Stimulated activated CD4-positive, alpha-beta T cell treated with anti-CD3 and anti-CD28 coated beads, TNF-alpha, amount 100 ng/mL, for 48 hours (primary cell): Measurements from ENCODE around the gene PGA4.
"Not testable (repeated sequence)": the region's sequence is repeated elsewhere in the genome, so short reads cannot be mapped to it uniquely, and the experiment has no call there.

ENCODE experiments used
- DNase-seq, 3 donors: peaks; one replicate each; pipeline ENCODE4 v3.0.0-alpha.2; 2020; ENCODE audit warnings: low read depth in 3 of 3

The PGA4 gene

GRCh38 chr11:61204502-61205059, 17.6 kb upstream of the PGA4 start:
- DNase-seq, result not testable (repeated sequence)

DNA sequence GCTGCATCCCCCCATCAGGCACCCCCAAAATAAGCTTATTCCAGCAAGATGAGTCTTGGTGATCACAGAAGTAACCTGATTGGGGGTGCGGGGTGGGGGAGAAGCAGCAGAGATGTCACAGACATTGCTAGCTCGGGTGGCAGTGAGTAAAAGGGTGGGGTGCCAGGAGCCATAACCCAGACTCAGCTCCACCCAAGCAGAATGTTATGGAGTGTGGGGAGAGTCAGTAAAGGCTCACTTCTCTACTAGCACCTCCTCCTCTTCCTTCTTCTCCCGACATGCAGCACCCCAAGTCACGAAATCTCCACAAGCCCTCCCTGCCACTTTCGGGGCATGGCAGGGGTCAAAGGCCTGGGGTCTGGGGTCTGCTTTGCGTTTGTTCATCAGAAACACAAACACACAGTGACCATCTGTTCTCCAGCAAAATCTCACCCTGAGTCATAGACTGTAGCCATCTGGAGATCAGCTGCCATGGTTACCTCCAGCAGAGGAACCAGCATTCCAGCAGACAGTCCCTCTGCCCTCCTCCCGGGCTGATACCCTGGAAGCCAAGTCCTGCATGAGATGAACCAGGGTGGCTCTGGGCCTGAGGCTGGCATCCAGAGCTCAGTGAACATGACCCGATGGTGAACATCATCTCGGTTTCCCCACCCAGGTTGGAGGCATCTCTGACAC, 14.4 kb upstream of the PGA4 start:
- not testable (repeated sequence) for DNase-seq

- not testable (repeated sequence) for DNase-seq
These were observed 11.5 kb upstream of the PGA4 start for GRCh38 chr11:61210629-61211028.

DNA sequence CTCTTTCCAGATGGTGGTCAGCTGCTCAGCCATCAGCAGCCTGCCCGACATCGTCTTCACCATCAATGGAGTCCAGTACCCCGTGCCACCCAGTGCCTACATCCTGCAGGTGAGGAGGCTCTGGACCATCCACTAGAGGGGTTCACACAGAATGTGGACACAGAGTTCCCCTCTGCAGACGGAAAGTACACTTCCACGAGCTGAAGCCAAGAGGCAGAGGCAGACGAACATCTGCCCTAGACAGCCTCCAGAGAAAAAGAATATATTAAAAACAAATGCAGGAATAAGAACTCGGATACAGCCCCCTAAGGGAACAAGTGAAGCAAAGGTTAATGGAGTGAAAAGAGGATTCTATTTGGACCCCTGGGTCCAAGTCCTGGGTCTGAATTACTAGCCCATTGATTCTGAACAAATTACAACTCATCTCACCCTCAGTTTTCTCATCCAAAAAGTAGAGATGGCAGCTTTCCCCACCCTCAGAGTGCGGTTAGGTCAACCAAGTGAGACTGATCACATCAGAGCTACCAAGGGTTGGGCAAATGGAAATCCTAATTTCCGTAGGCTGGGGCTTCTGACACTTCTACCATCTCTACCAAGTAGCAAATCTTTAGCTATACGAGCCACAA, 10.7 kb upstream of the PGA4 start:
- not testable (repeated sequence) for DNase-seq

DNA sequence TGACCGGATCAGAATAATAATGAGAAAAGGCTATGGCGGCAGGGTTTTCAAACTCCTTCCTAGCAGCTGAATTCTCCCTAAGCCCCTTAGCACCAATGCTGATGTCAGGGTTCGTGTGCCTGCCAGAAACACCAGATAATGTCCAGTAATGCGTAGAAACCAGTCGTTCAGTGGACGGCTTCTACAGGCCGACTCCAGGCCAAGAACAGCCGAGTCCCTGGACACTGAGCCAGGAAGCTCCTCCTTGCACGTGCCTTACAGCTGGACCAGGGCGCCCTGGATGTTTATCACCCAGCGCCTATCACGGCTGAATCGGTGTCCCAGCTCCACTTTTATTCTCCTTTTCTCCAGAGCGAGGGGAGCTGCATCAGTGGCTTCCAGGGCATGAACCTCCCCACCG, 9.9 kb upstream of the PGA4 start:
- DNase-seq, result not testable (repeated sequence)

DNA sequence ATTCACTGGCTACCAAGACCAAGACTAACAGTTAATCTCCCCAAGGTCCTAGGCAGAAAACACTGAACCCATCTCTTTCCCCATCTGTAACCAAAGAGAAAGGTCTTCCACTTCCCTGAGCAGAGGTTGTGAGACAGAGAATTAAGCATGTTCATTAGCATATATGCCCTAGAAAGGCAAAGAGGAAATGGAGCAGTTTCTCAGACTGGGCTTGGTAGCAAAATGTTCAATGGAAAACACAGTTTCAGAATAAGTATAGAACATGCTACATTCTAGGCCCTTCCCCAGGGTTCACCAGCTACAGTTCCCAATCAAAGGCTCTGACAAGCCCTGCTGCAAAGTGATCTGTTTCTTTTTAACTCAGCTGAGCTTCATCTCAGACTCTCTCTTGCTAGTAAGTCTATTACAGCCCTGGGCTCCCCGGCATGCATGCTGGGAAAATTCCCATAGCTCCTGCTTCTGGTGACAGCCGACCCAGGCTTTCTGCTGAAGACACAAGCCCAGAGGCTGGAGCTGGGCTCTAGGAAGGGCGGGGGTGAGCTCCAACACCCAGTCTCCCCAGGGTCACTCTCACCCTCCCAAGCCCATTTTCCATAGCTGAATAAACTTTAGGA, 8.3 kb upstream of the PGA4 start:
- not testable (repeated sequence) for DNase-seq

GRCh38 chr11:61218306-61218705, 3.8 kb upstream of the PGA4 start:
- not testable (repeated sequence) for DNase-seq

GRCh38 chr11:61219016-61219415, 3.1 kb upstream of the PGA4 start:
- not testable (repeated sequence) for DNase-seq

DNA sequence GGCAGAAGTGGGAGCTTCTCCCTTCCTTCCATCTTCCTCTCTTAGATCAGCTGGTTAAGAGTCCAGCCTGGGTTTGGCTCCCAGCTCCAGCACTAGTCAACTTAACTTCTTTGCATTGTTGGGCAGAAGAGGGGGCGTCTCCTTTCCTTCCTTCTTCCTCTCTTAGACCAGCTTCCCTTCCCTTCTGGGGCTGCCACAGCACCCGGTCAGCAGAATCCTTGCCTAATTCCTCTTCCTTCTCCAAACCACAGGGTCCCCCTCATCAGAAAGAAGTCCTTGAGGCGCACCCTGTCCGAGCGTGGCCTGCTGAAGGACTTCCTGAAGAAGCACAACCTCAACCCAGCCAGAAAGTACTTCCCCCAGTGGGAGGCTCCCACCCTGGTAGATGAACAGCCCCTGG, 545 bp downstream of the PGA4 start:
- not testable (repeated sequence) for DNase-seq

- not testable (repeated sequence) for DNase-seq
These were observed 4.5 kb downstream of the PGA4 start for GRCh38 chr11:61226457-61227137.

DNA sequence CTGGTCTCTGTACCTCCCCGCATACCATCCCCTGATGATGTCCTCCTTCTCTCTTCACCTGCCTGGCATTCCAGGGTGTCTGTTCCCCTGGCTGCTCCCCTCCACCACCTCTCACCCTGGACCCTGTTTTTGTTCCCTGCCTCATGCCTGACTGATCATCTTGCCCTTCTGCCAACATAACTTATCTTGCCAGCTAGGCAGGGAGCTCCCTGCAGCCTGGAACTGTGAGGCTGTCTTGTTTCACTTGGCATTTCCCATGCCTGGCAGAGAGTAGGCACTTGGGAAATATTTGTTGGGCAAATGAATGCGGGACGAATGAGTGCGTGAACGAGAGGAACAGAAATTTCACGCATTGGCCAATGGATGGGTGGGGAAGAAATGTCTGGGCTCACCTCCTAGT, 7.3 kb downstream of the PGA4 start:
- DNase-seq, result not testable (repeated sequence)

- DNase-seq, result not testable (repeated sequence)
These were observed 8.9 kb downstream of the PGA4 start for GRCh38 chr11:61231033-61231432.

DNA sequence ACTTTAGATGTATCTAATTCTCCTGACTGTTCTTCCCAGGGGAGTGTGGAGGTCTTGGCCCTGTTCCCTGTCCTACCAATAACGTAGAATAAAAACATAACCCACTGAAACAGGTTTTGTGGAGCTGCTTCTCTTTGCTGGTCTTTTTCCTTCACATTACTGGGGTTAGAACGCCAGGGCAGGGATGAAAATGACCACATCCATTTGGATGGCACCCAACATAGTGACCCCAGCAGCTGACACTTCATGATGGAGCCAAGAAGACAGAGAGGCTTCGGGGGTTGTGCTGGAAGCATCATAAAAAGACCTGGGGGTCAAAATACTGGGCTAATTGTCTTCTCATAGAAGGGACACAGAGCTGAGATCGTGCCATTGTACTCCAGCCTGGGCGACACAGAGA, 9.4 kb downstream of the PGA4 start:
- DNase-seq, result not testable (repeated sequence)

GRCh38 chr11:61232548-61233145, 10.5 kb downstream of the PGA4 start:
- DNase-seq, result not testable (repeated sequence)

DNA sequence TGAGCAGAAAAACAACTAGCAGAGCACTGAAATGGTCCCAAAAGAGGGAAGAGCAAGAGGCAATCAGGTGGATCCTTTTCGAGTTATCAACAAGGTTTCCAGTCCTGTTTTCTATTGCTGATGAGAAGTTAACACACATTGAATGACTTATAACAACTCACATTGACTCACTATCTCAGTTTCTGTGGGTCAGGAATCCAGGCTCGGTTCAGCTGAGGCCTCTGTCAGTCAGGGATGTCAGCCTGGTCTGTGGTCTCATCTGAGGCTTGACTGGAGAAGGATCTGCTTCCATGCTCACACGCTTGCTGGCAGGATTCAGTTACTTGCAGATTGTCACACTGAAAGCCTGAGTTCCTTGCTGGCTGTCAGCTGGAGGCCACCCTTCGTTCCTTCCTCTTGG, 15.0 kb downstream of the PGA4 start:
- not testable (repeated sequence) for DNase-seq

DNA sequence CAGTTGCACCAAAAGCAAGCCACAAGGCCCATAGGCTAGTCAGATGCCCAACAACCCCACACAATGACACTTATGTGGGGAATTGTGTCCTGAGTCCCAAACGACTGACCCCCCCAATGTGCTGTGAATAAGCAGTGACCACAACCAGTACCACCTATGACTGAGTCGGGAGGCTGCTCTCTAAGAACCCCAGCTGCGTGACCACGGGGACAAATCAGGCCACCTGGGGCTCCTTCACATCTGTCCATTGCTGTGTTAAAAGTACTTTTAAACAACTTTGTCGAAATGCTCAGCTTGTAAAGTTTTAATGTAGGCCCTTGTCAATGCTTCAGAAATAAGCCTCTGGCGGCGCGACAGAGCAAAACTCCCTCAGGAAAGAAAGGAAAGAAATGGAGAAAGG, 18.1 kb downstream of the PGA4 start:
- not testable (repeated sequence) for DNase-seq

- not testable (repeated sequence) for DNase-seq
These were observed 18.7 kb downstream of the PGA4 start, which contains the start of gene PGA5 for GRCh38 chr11:61240875-61241274. PGA5 (plus strand) TSS chr11:61241175; CDS start chr11:61241227, 52 bp downstream.

DNA sequence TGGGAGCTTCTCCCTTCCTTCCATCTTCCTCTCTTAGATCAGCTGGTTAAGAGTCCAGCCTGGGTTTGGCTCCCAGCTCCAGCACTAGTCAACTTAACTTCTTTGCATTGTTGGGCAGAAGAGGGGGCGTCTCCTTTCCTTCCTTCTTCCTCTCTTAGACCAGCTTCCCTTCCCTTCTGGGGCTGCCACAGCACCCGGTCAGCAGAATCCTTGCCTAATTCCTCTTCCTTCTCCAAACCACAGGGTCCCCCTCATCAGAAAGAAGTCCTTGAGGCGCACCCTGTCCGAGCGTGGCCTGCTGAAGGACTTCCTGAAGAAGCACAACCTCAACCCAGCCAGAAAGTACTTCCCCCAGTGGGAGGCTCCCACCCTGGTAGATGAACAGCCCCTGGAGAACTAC, 19.4 kb downstream of the PGA4 start:
- DNase-seq, result not testable (repeated sequence)

GRCh38 chr11:61245284-61245964, 23.3 kb downstream of the PGA4 start:
- not testable (repeated sequence) for DNase-seq

GRCh38 chr11:61248071-61248470, 25.9 kb downstream of the PGA4 start:
- not testable (repeated sequence) for DNase-seq

GRCh38 chr11:61249201-61249600, 27.1 kb downstream of the PGA4 start:
- not testable (repeated sequence) for DNase-seq
